Measurements from ENCODE around the gene KIAA1586.
"Not testable (repeated sequence)": the region's sequence is repeated elsewhere in the genome, so short reads cannot be mapped to it uniquely, and the experiment has no call there.

KIAA1586 gene

GRCh38 chr6:57068061-57068460 lies 21.6 kb downstream of the KIAA1586 start:
- peaks cover 16% of the 10 kb centered on the region for H3K36me3 Mint-ChIP-seq (ENCODE audit: low read depth)
- H3K9me3 Mint-ChIP-seq: no peaks in the 10 kb centered on the region
- no peaks in the 10 kb centered on the region for H3K27me3 Mint-ChIP-seq (ENCODE audit: low read depth)
- no peak for DNase-seq (ENCODE audit: low spot score)
- no peak overlapping the region for H3K27ac Mint-ChIP-seq
- peaks cover 7% of the 10 kb centered on the region for H3K4me1 Mint-ChIP-seq (ENCODE audit: low read depth)
- H3K4me3 Mint-ChIP-seq: no peak overlapping the region

- peaks cover 7% of the 10 kb centered on the region for H3K4me1 Mint-ChIP-seq (ENCODE audit: low read depth)
- peaks cover 19% of the 10 kb centered on the region for H3K36me3 Mint-ChIP-seq (ENCODE audit: low read depth)
- H3K27ac Mint-ChIP-seq: no peak overlapping the region
- no peaks in the 10 kb centered on the region for H3K9me3 Mint-ChIP-seq
- H3K27me3 Mint-ChIP-seq (ENCODE audit: low read depth): no peaks in the 10 kb centered on the region
- H3K4me3 Mint-ChIP-seq: no peak overlapping the region
- no peak for DNase-seq (ENCODE audit: low spot score)
Measured at GRCh38 chr6:57069228-57069627, 22.7 kb downstream of the KIAA1586 start.

- Mint-ChIP-seq H3K36me3 (ENCODE audit: low read depth) (peaks cover 18% of the 10 kb centered on the region), H3K4me3 (no peak overlapping the region), H3K27me3 (ENCODE audit: low read depth) (no peaks in the 10 kb centered on the region), H3K4me1 (ENCODE audit: low read depth) (peaks cover 3% of the 10 kb centered on the region), H3K9me3 (no peaks in the 10 kb centered on the region), H3K27ac (no peak overlapping the region)
- DNase-seq (ENCODE audit: low spot score): no peak
Measured at GRCh38 chr6:57069920-57070331, 23.4 kb downstream of the KIAA1586 start.

GRCh38 chr6:57072108-57072507 lies 25.6 kb downstream of the KIAA1586 start:
- Mint-ChIP-seq H3K4me3 (no peak overlapping the region), H3K36me3 (ENCODE audit: low read depth) (peaks cover 10% of the 10 kb centered on the region), H3K4me1 (ENCODE audit: low read depth) (no peaks in the 10 kb centered on the region), H3K27ac (no peak overlapping the region), H3K27me3 (ENCODE audit: low read depth) (no peaks in the 10 kb centered on the region), H3K9me3 (no peaks in the 10 kb centered on the region)
- no peak for DNase-seq (ENCODE audit: low spot score)

GRCh38 chr6:57074383-57074782 lies 27.9 kb downstream of the KIAA1586 start:
- peaks cover 18% of the 10 kb centered on the region for H3K36me3 Mint-ChIP-seq (ENCODE audit: low read depth)
- H3K27ac Mint-ChIP-seq: no peak overlapping the region
- no peaks in the 10 kb centered on the region for H3K27me3 Mint-ChIP-seq (ENCODE audit: low read depth)
- H3K4me1 Mint-ChIP-seq (ENCODE audit: low read depth): peaks cover 3% of the 10 kb centered on the region
- no peak for DNase-seq (ENCODE audit: low spot score)
- H3K4me3 Mint-ChIP-seq: no peak overlapping the region
- peaks cover 3% of the 10 kb centered on the region for H3K9me3 Mint-ChIP-seq

- no peak for DNase-seq (ENCODE audit: low spot score)
- Mint-ChIP-seq H3K27ac (no peak overlapping the region), H3K9me3 (peaks cover 4% of the 10 kb centered on the region), H3K36me3 (ENCODE audit: low read depth) (peaks cover 20% of the 10 kb centered on the region), H3K27me3 (ENCODE audit: low read depth) (no peaks in the 10 kb centered on the region), H3K4me3 (no peak overlapping the region), H3K4me1 (ENCODE audit: low read depth) (peaks cover 3% of the 10 kb centered on the region)
Measured at GRCh38 chr6:57075092-57075491, 28.6 kb downstream of the KIAA1586 start.

- no peaks in the 10 kb centered on the region for H3K27me3 Mint-ChIP-seq (ENCODE audit: low read depth)
- peaks cover 11% of the 10 kb centered on the region for H3K9me3 Mint-ChIP-seq
Measured at GRCh38 chr6:57078531-57079207, 32.2 kb downstream of the KIAA1586 start.

GRCh38 chr6:57085471-57085870 lies 39.0 kb downstream of the KIAA1586 start:
- Mint-ChIP-seq H3K27me3 (ENCODE audit: low read depth) (no peaks in the 10 kb centered on the region), H3K36me3 (ENCODE audit: low read depth) (peaks cover 5% of the 10 kb centered on the region), H3K9me3 (peaks cover 3% of the 10 kb centered on the region), H3K4me1 (ENCODE audit: low read depth) (peaks cover 5% of the 10 kb centered on the region), H3K4me3 (no peak overlapping the region), H3K27ac (no peak overlapping the region)
- no peak for DNase-seq (ENCODE audit: low spot score)

More at GRCh38 chr6:57078531-57079207, 32.2 kb downstream of the KIAA1586 start:
- Mint-ChIP-seq H3K4me1 (ENCODE audit: low read depth) (peaks cover 3% of the 10 kb centered on the region), H3K27ac (no peak overlapping the region), H3K4me3 (no peak overlapping the region), H3K36me3 (ENCODE audit: low read depth) (peaks cover 26% of the 10 kb centered on the region)
- DNase-seq (ENCODE audit: low spot score): no peak

GRCh38 chr6:57086843-57087242 lies 40.4 kb downstream of the KIAA1586 start:
- Mint-ChIP-seq H3K9me3 (no peaks in the 10 kb centered on the region), H3K27ac (no peak overlapping the region), H3K4me1 (ENCODE audit: low read depth) (peaks cover 11% of the 10 kb centered on the region), H3K36me3 (ENCODE audit: low read depth) (peaks cover 7% of the 10 kb centered on the region), H3K4me3 (no peak overlapping the region), H3K27me3 (ENCODE audit: low read depth) (no peaks in the 10 kb centered on the region)
- no peak for DNase-seq (ENCODE audit: low spot score)

- H3K27me3 Mint-ChIP-seq (ENCODE audit: low read depth): no peaks in the 10 kb centered on the region
- H3K4me1 Mint-ChIP-seq (ENCODE audit: low read depth): peaks cover 19% of the 10 kb centered on the region
- H3K9me3 Mint-ChIP-seq: no peaks in the 10 kb centered on the region
- H3K4me3 Mint-ChIP-seq: no peak overlapping the region
- no peak overlapping the region for H3K27ac Mint-ChIP-seq
- H3K36me3 Mint-ChIP-seq (ENCODE audit: low read depth): peaks cover 14% of the 10 kb centered on the region
- DNase-seq (ENCODE audit: low spot score): no peak
Measured at GRCh38 chr6:57087916-57088315, 41.4 kb downstream of the KIAA1586 start.

GRCh38 chr6:57089265-57089664 lies 42.8 kb downstream of the KIAA1586 start:
- H3K4me3 Mint-ChIP-seq: peak overlapping the region; percentile 81
- H3K36me3 Mint-ChIP-seq (ENCODE audit: low read depth): peaks cover 22% of the 10 kb centered on the region
- DNase-seq (ENCODE audit: low spot score): no peak
- no peaks in the 10 kb centered on the region for H3K27me3 Mint-ChIP-seq (ENCODE audit: low read depth)
- H3K4me1 Mint-ChIP-seq (ENCODE audit: low read depth): peaks cover 29% of the 10 kb centered on the region
- H3K9me3 Mint-ChIP-seq: no peaks in the 10 kb centered on the region
- peak overlapping the region; percentile 91 for H3K27ac Mint-ChIP-seq

GRCh38 chr6:57089687-57090457 lies 43.4 kb downstream of the KIAA1586 start, which contains the start of gene ZNF451:
Gene ZNF451, plus strand, starts transcription at chr6:57090188. Its CDS starts 66 bp downstream, at chr6:57090254.
- peak within 1 kb of the TSS; percentile 91 for H3K27ac Mint-ChIP-seq
- no peaks in the 10 kb centered on the region for H3K9me3 Mint-ChIP-seq
- H3K4me3 Mint-ChIP-seq: peak within 1 kb of the TSS; percentile 90
- no peaks in the 10 kb centered on the region for H3K27me3 Mint-ChIP-seq (ENCODE audit: low read depth)
- H3K4me1 Mint-ChIP-seq (ENCODE audit: low read depth): peaks cover 30% of the 10 kb centered on the region
- DNase-seq (ENCODE audit: low spot score): peak; percentile 98
- peaks cover 22% of the 10 kb centered on the region for H3K36me3 Mint-ChIP-seq (ENCODE audit: low read depth)

- H3K9me3 Mint-ChIP-seq; H3K27ac Mint-ChIP-seq; H3K27me3 Mint-ChIP-seq (ENCODE audit: low read depth); DNase-seq (ENCODE audit: low spot score): not testable (repeated sequence)
- Mint-ChIP-seq H3K4me3 (peak overlapping the region; percentile 81), H3K36me3 (ENCODE audit: low read depth) (peaks cover 23% of the 10 kb centered on the region), H3K4me1 (ENCODE audit: low read depth) (peaks cover 32% of the 10 kb centered on the region)
Measured at GRCh38 chr6:57090458-57091067, 44.1 kb downstream of the KIAA1586 start.

- H3K4me3 Mint-ChIP-seq: peak overlapping the region; percentile 90
- not testable (repeated sequence) for DNase-seq (ENCODE audit: low spot score); H3K9me3 Mint-ChIP-seq; H3K27me3 Mint-ChIP-seq (ENCODE audit: low read depth)
- peaks cover 25% of the 10 kb centered on the region for H3K36me3 Mint-ChIP-seq (ENCODE audit: low read depth)
- peaks cover 33% of the 10 kb centered on the region for H3K4me1 Mint-ChIP-seq (ENCODE audit: low read depth)
- peak overlapping the region; percentile 74 for H3K27ac Mint-ChIP-seq
Measured at GRCh38 chr6:57091375-57091774, 44.9 kb downstream of the KIAA1586 start.
